Right lobe of liver (tissue), 4 donors: ENCODE measurements around the gene TSPAN18.

Source experiments
- POLR2A ChIP-seq: fragments of 450-650 bp; IDR thresholded peaks from one replicate; pipeline ENCODE4 v1.6.1; 2017; ENCODE audit warnings: antibody characterized with exemption, mild to moderate bottlenecking
- TF ChIP-seq, protein P1 (sequence below), 4 donors: fragments of 200-600 bp in 3 of 4; fragments of 450-650 bp in 1 of 4; IDR thresholded peaks; one replicate each; pipeline versions ENCODE4 v1.5.1 to v1.8.0; 2016 to 2022; ENCODE audit warnings: antibody characterized with exemption in 4 of 4, mild to moderate bottlenecking in 2 of 4
- donor health status: DM: no; HTN: no; CAD: no.
- donor health status: DM: no; HTN: no; CAD: no.
- donor health status: DM: no; HTN: yes; CAD: no.

DNA sequence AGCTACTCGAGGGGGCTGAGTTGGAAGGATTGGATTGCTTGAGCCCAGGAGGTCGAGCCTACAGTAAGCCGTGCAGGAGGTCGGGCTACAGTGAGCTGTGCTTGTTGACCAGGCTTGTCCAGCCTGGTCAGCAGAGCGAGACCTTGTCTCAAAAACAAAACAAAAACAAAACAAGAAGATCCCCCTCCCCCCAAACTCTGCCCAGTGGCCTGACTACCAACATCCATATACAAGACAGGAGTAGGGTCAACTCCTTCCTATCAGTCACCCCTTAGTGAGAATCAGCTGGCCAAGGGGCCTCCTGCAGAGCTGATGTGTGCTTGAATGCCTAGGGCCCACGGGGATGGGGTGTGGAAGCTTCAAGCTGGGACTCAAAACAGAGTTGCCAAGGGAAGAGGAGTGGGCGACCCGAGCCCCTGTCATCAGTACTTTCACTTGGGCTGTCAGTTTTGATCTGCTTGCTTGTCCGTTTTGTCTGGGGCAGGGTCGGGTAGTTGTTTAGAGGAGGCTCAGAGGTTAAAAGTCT is 942 bp upstream of the TSPAN18 start:
- TF ChIP-seq, protein P1, sequence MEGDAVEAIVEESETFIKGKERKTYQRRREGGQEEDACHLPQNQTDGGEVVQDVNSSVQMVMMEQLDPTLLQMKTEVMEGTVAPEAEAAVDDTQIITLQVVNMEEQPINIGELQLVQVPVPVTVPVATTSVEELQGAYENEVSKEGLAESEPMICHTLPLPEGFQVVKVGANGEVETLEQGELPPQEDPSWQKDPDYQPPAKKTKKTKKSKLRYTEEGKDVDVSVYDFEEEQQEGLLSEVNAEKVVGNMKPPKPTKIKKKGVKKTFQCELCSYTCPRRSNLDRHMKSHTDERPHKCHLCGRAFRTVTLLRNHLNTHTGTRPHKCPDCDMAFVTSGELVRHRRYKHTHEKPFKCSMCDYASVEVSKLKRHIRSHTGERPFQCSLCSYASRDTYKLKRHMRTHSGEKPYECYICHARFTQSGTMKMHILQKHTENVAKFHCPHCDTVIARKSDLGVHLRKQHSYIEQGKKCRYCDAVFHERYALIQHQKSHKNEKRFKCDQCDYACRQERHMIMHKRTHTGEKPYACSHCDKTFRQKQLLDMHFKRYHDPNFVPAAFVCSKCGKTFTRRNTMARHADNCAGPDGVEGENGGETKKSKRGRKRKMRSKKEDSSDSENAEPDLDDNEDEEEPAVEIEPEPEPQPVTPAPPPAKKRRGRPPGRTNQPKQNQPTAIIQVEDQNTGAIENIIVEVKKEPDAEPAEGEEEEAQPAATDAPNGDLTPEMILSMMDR (IDR thresholded peaks at IDR 0.05) = no peak
- no peak for TF ChIP-seq POLR2A
